ENCODE data around the gene ATP6V0A4.

GRCh38 chr7:138816650-138817049 is 18.7 kb upstream of the ATP6V0A4 start:
- no peak for TF ChIP-seq ZNF644 (CRISPR knock-in tag; IDR thresholded peaks at IDR 0.05; ENCODE audit: low read depth)
- TF ChIP-seq SMC3 (IDR thresholded peaks at IDR 0.05; ENCODE audit: low read length) = no peak
- TF ChIP-seq, protein P1, sequence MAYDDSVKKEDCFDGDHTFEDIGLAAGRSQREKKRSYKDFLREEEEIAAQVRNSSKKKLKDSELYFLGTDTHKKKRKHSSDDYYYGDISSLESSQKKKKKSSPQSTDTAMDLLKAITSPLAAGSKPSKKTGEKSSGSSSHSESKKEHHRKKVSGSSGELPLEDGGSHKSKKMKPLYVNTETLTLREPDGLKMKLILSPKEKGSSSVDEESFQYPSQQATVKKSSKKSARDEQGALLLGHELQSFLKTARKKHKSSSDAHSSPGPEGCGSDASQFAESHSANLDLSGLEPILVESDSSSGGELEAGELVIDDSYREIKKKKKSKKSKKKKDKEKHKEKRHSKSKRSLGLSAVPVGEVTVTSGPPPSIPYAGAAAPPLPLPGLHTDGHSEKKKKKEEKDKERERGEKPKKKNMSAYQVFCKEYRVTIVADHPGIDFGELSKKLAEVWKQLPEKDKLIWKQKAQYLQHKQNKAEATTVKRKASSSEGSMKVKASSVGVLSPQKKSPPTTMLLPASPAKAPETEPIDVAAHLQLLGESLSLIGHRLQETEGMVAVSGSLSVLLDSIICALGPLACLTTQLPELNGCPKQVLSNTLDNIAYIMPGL (CRISPR knock-in tag; IDR thresholded peaks at IDR 0.05; ENCODE audit: borderline replicate concordance in 1 of 2, low read depth in 1 of 2) = no peak
- TF ChIP-seq POLR2AphosphoS2 (IDR thresholded peaks at IDR 0.05; ENCODE audit: low read depth, low read length) = no peak
- TF ChIP-seq TGIF2 (CRISPR knock-in tag; IDR thresholded peaks at IDR 0.05) = no peak
- no peak for TF ChIP-seq CEBPB (IDR thresholded peaks at IDR 0.05; ENCODE audit: borderline replicate concordance, low read depth, low read length)

Data from HepG2 (cell line).